Adipose tissue (tissue), 3 donors: ENCODE data around the gene AMER3. TPM values are rescaled to one million over a fixed set of nuclear protein-coding genes. Genes with fewer than 3 reads are reported as not detected.

Experiments
- H3K27ac ChIP-seq: one replicate; pipeline ENCODE4 v1.5.1; 2013; ENCODE audit warnings: low read depth, low read length
- WGBS, 3 donors: extraction: QIAGEN DNeasy Blood & Tissue Kit; methylation state at CpG; one replicate each; pipeline ENCODE4 v1.1.7; 2013; 5-methylcytosine and 5-hydroxymethylcytosine counted together
- polyA plus RNA-seq, 3 donors: library from polyadenylated mRNA; stranded (reverse); fragments of 200-250 nt; gene quantifications; one replicate each; pipeline ENCODE4 v1.2.3, GENCODE V29; 2013
- donor health status: healthy with polysubstance abuse.
- donor health status: Bipolar disorder and iron deficiency.
- donor health status: healthy.

AMER3 gene
- polyA plus RNA-seq, 3 donors: 0.03 to 0.28 (median 0.11) TPM

GRCh38 chr2:130744287-130745117 is 10.8 kb upstream of the AMER3 start:
- H3K27ac ChIP-seq: no peak overlapping the region
- WGBS, 3 donors: 32 to 42% (median 37%) methylated on average over 19 to 20 of the region's 20 CpGs

- 86 to 91% (median 88%) methylated on average over 9 of the region's 9 CpGs for WGBS, 3 donors
These were observed 6.3 kb upstream of the AMER3 start for GRCh38 chr2:130749078-130749477.

GRCh38 chr2:130749641-130750040 is 5.7 kb upstream of the AMER3 start:
- H3K27ac ChIP-seq: no peak overlapping the region
- 76 to 91% (median 77%) methylated on average over 6 of the region's 6 CpGs for WGBS, 3 donors

More at GRCh38 chr2:130749078-130749477, 6.3 kb upstream of the AMER3 start:
- H3K27ac ChIP-seq: no peak overlapping the region

GRCh38 chr2:130754811-130755210 is 529 bp upstream of the AMER3 start:
- no peak overlapping the region for H3K27ac ChIP-seq
- WGBS, 3 donors: 35 to 59% (median 40%) methylated on average over 8 of the region's 8 CpGs

- no peak overlapping the region for H3K27ac ChIP-seq
- WGBS, 3 donors: 3 to 6% (median 3%) methylated on average over 42 to 79 of the region's 80 CpGs
These were observed 923 bp downstream of the AMER3 start for GRCh38 chr2:130756053-130756873.

GRCh38 chr2:130756874-130757668 is 1.7 kb downstream of the AMER3 start:
- WGBS, 3 donors: 31 to 52% (median 34%) methylated on average over 16 of the region's 16 CpGs
- no peak overlapping the region for H3K27ac ChIP-seq

- 56 to 67% (median 61%) methylated on average over 10 of the region's 10 CpGs for WGBS, 3 donors
- no peak overlapping the region for H3K27ac ChIP-seq
These were observed 4.8 kb downstream of the AMER3 start for GRCh38 chr2:130759906-130760753.

GRCh38 chr2:130760754-130761751 is 5.7 kb downstream of the AMER3 start:
- no peak overlapping the region for H3K27ac ChIP-seq
- 73 to 81% (median 74%) methylated on average over 14 of the region's 14 CpGs for WGBS, 3 donors

- H3K27ac ChIP-seq: no peak overlapping the region
- WGBS, 3 donors: 84 to 88% (median 85%) methylated on average over 37 of the region's 37 CpGs
These were observed 6.9 kb downstream of the AMER3 start for GRCh38 chr2:130762031-130762909.

- H3K27ac ChIP-seq: no peak overlapping the region
- WGBS, 3 donors: 84 to 88% (median 85%) methylated on average over 22 of the region's 22 CpGs
These were observed 7.6 kb downstream of the AMER3 start for GRCh38 chr2:130762910-130763385.

- 85 to 91% (median 88%) methylated on average over 11 to 12 of the region's 12 CpGs for WGBS, 3 donors
- H3K27ac ChIP-seq: no peak overlapping the region
These were observed 8.1 kb downstream of the AMER3 start for GRCh38 chr2:130763405-130763804.

GRCh38 chr2:130764035-130764820 is 8.9 kb downstream of the AMER3 start:
- no peak overlapping the region for H3K27ac ChIP-seq
- WGBS, 3 donors: 86 to 93% (median 90%) methylated on average over 13 to 15 of the region's 15 CpGs

- H3K27ac ChIP-seq: no peak overlapping the region
- 86 to 97% (median 91%) methylated on average over 5 of the region's 5 CpGs for WGBS, 3 donors
These were observed 9.4 kb downstream of the AMER3 start for GRCh38 chr2:130764821-130765115.

- H3K27ac ChIP-seq: no peak overlapping the region
- 79 to 85% (median 80%) methylated on average over 6 of the region's 6 CpGs for WGBS, 3 donors
These were observed 10.1 kb downstream of the AMER3 start for GRCh38 chr2:130765464-130765863.

GRCh38 chr2:130766037-130766436 is 10.7 kb downstream of the AMER3 start:
- 89 to 90% (median 90%) methylated on average over 7 of the region's 7 CpGs for WGBS, 3 donors
- H3K27ac ChIP-seq: no peak overlapping the region
